ENCODE data around the gene MRPL33. TPM values are rescaled to one million over a fixed set of nuclear protein-coding genes. Genes with fewer than 3 reads are reported as not detected.

The MRPL33 gene
- total RNA-seq, 2 experiments from 2014 or later, result 47.7 to 50.3 TPM

GRCh38 chr2:27811768-27812167 is 40.2 kb downstream of the MRPL33 start:
- H3K9me3 Mint-ChIP-seq, result peaks cover 2% of the 10 kb centered on the region
- H3K4me1 Mint-ChIP-seq, result peaks cover 6% of the 10 kb centered on the region
- no peak for DNase-seq
- no peak overlapping the region for H3K4me3 Mint-ChIP-seq
- POLR2A ChIA-PET, result no interaction called here
- no peaks in the 10 kb centered on the region for H3K27me3 Mint-ChIP-seq
- ATAC-seq (ENCODE audit: low read depth), result no peak
- peaks cover 10% of the 10 kb centered on the region for H3K36me3 Mint-ChIP-seq
- no peak overlapping the region for H3K27ac Mint-ChIP-seq

GRCh38 chr2:27814758-27815157 is 43.2 kb downstream of the MRPL33 start:
- H3K27ac Mint-ChIP-seq, result no peak overlapping the region
- DNase-seq (no peak), ATAC-seq (ENCODE audit: low read depth) (no peak)
- no peak overlapping the region for H3K4me3 Mint-ChIP-seq
- H3K36me3 Mint-ChIP-seq, result peaks cover 8% of the 10 kb centered on the region
- no peaks in the 10 kb centered on the region for H3K27me3 Mint-ChIP-seq
- POLR2A ChIA-PET, result no interaction called here
- H3K9me3 Mint-ChIP-seq, result peaks cover 4% of the 10 kb centered on the region
- H3K4me1 Mint-ChIP-seq, result peaks cover 6% of the 10 kb centered on the region

GRCh38 chr2:27815860-27816438 is 44.4 kb downstream of the MRPL33 start:
- DNase-seq (no peak), ATAC-seq (ENCODE audit: low read depth) (no peak)
- H3K9me3 Mint-ChIP-seq, result peaks cover 4% of the 10 kb centered on the region
- POLR2A ChIA-PET, result no interaction called here
- no peaks in the 10 kb centered on the region for H3K27me3 Mint-ChIP-seq
- no peak overlapping the region for H3K27ac Mint-ChIP-seq
- H3K36me3 Mint-ChIP-seq, result peaks cover 8% of the 10 kb centered on the region
- H3K4me1 Mint-ChIP-seq, result peaks cover 4% of the 10 kb centered on the region
- no peak overlapping the region for H3K4me3 Mint-ChIP-seq

GRCh38 chr2:27822049-27822448 is 50.5 kb downstream of the MRPL33 start:
- no peaks in the 10 kb centered on the region for H3K27me3 Mint-ChIP-seq
- H3K36me3 Mint-ChIP-seq, result peaks cover 11% of the 10 kb centered on the region
- no peak overlapping the region for H3K27ac Mint-ChIP-seq
- DNase-seq, result no peak
- POLR2A ChIA-PET, result no interaction called here
- H3K9me3 Mint-ChIP-seq, result peaks cover 11% of the 10 kb centered on the region
- no peak for ATAC-seq (ENCODE audit: low read depth)
- no peak overlapping the region for H3K4me3 Mint-ChIP-seq
- H3K4me1 Mint-ChIP-seq, result no peaks in the 10 kb centered on the region

- ATAC-seq (ENCODE audit: low read depth) (no peak), DNase-seq (no peak)
- peaks cover 11% of the 10 kb centered on the region for H3K36me3 Mint-ChIP-seq
- H3K27ac Mint-ChIP-seq, result no peak overlapping the region
- POLR2A ChIA-PET, result no interaction called here
- H3K4me3 Mint-ChIP-seq, result no peak overlapping the region
- no peaks in the 10 kb centered on the region for H3K27me3 Mint-ChIP-seq
- no peaks in the 10 kb centered on the region for H3K4me1 Mint-ChIP-seq
- H3K9me3 Mint-ChIP-seq, result peaks cover 11% of the 10 kb centered on the region
These were observed 51.6 kb downstream of the MRPL33 start for GRCh38 chr2:27823135-27823534.

- POLR2A ChIA-PET, result no interaction called here
- Mint-ChIP-seq H3K4me1 (no peaks in the 10 kb centered on the region), H3K27me3 (no peaks in the 10 kb centered on the region), H3K4me3 (no peak overlapping the region), H3K9me3 (peaks cover 11% of the 10 kb centered on the region), H3K36me3 (peaks cover 11% of the 10 kb centered on the region), H3K27ac (no peak overlapping the region)
- ATAC-seq (ENCODE audit: low read depth), result no peak
- DNase-seq, result no peak
These were observed 52.0 kb downstream of the MRPL33 start for GRCh38 chr2:27823569-27823968.

GRCh38 chr2:27824401-27824800 is 52.9 kb downstream of the MRPL33 start:
- Mint-ChIP-seq H3K9me3 (peaks cover 9% of the 10 kb centered on the region), H3K36me3 (peaks cover 11% of the 10 kb centered on the region), H3K4me3 (no peak overlapping the region), H3K27me3 (no peaks in the 10 kb centered on the region), H3K27ac (no peak overlapping the region), H3K4me1 (no peaks in the 10 kb centered on the region)
- POLR2A ChIA-PET, result no interaction called here
- ATAC-seq (ENCODE audit: low read depth), result no peak
- no peak for DNase-seq

- peaks cover 14% of the 10 kb centered on the region for H3K36me3 Mint-ChIP-seq
- POLR2A ChIA-PET, result no interaction called here
These were observed 56.8 kb downstream of the MRPL33 start for GRCh38 chr2:27828305-27828704.

More at GRCh38 chr2:27828305-27828704, 56.8 kb downstream of the MRPL33 start:
- DNase-seq (no peak), ATAC-seq (ENCODE audit: low read depth) (no peak)
- H3K9me3 Mint-ChIP-seq, result peaks cover 11% of the 10 kb centered on the region
- H3K4me1 Mint-ChIP-seq, result peaks cover 7% of the 10 kb centered on the region
- H3K4me3 Mint-ChIP-seq, result no peak overlapping the region
- no peaks in the 10 kb centered on the region for H3K27me3 Mint-ChIP-seq
- no peak overlapping the region for H3K27ac Mint-ChIP-seq

Other genes with a start within 250 kb of the MRPL33 start
- 10 to 100 TPM; 55.0 to 56.6 TPM for gene ZNF512, start 188.7 kb upstream of the MRPL33 start, total RNA-seq
- 1 to 10 TPM; 1.1 to 1.6 TPM for gene CCDC121, start 142.7 kb upstream of the MRPL33 start, total RNA-seq
- gene GPN1, start 142.7 kb upstream of the MRPL33 start, total RNA-seq, result 10 to 100 TPM; 32.7 to 37.4 TPM
- 10 to 100 TPM; 42.8 to 43.4 TPM for gene SUPT7L, start 108.1 kb upstream of the MRPL33 start, total RNA-seq
- 10 to 100 TPM; 25.1 to 27.4 TPM for gene SLC4A1AP, start 107.8 kb upstream of the MRPL33 start, total RNA-seq
- gene RBKS, start 118.7 kb downstream of the MRPL33 start, total RNA-seq, result 1 to 10 TPM; 2.3 to 3.5 TPM
- 10 to 100 TPM; 50.7 to 51.0 TPM for gene BABAM2, start 119.0 kb downstream of the MRPL33 start, total RNA-seq